H1 (cell line): ENCODE results near the gene FADS2. TPM values are rescaled to one million over a fixed set of nuclear protein-coding genes. Genes with fewer than 3 reads are reported as not detected.

ENCODE experiments used
- CTCF ChIA-PET: fragments of 300-600 bp; sonication (Branson Sonifier 250); formaldehyde crosslinking; loops from one replicate; lab custom pipeline; 2021; ENCODE audit not compliant: partially characterized antibody; lab: Charles Lee
- POLR2A ChIA-PET: fragments of 300-600 bp; sonication (Branson Sonifier 250); formaldehyde crosslinking; loops from one replicate; lab custom pipeline; 2021; ENCODE audit warnings: inconsistent platforms; ENCODE audit not compliant: partially characterized antibody; lab: Charles Lee
- DNase-seq, 2 experiments: peaks; one replicate each; pipeline versions ENCODE4 v3.0.0 to v3.0.0-alpha.2; 2010 to 2022; ENCODE audit warnings: low spot score in 2 of 2, low read depth in 1 of 2, mixed read lengths in 1 of 2
- FAIRE-seq: peaks from 2 replicates; lab custom pipeline; 2011; peaks lifted over from hg19 to GRCh38; lab: Jason Lieb, UNC
- H2AFZ ChIP-seq: 2 replicates; pipeline ENCODE4 v1.8.1; 2012; ENCODE audit warnings: low read length, inconsistent platforms
- H2AK5ac ChIP-seq: 2 replicates; pipeline ENCODE4 v1.6.1; 2013; ENCODE audit warnings: low read depth, low read length
- H2BK120ac ChIP-seq: replicated peaks from 2 replicates; pipeline ENCODE3; 2013; ENCODE audit warnings: low read depth, low read length, inconsistent platforms
- H2BK12ac ChIP-seq: 2 replicates; pipeline ENCODE4 v1.6.1; 2013; ENCODE audit warnings: low read depth, low read length
- H2BK15ac ChIP-seq: 2 replicates; pipeline ENCODE4 v1.6.1; 2013; ENCODE audit warnings: low read length
- H2BK20ac ChIP-seq: 2 replicates; pipeline ENCODE4 v1.6.1; 2013; ENCODE audit warnings: low read length
- H2BK5ac ChIP-seq: 2 replicates; pipeline ENCODE4 v1.6.1; 2013; ENCODE audit warnings: low read depth, low read length
- H3K14ac ChIP-seq: 2 replicates; pipeline ENCODE4 v1.6.1; 2013; ENCODE audit warnings: inconsistent platforms; ENCODE audit not compliant: insufficient read length
- H3K18ac ChIP-seq: 2 replicates; pipeline ENCODE4 v1.6.1; 2013; ENCODE audit warnings: low read length; ENCODE audit errors: extremely low read depth
- H3K23ac ChIP-seq: 2 replicates; pipeline ENCODE4 v1.6.1; 2013; ENCODE audit warnings: inconsistent platforms; ENCODE audit not compliant: insufficient read length
- H3K23me2 ChIP-seq: 2 replicates; pipeline ENCODE4 v1.6.1; 2013; ENCODE audit warnings: low read depth, low read length
- H3K27ac ChIP-seq: 2 replicates; pipeline ENCODE4 v1.6.1; 2011; ENCODE audit warnings: low read depth, low read length, inconsistent platforms
- H3K27me3 ChIP-seq, 4 experiments: replicated peaks in 1 of 4; 1 replicate in 1 of 4; 2 replicates in 3 of 4; pipeline versions ENCODE4 v1.6.1 to v1.8.1; 2011 to 2013; ENCODE audit warnings: low read length in 3 of 4, mild to moderate bottlenecking in 3 of 4, inconsistent platforms in 2 of 4, mixed read lengths in 2 of 4, moderate library complexity in 1 of 4; ENCODE audit not compliant: control insufficient read depth in 3 of 4, insufficient read depth in 3 of 4; ENCODE audit errors: extremely low read depth in 1 of 4
- H3K36me3 ChIP-seq, 4 experiments: 2 replicates each; pipeline versions ENCODE4 v1.6.1 to v1.8.1; 2011 to 2013; ENCODE audit warnings: mild to moderate bottlenecking in 4 of 4, low read length in 3 of 4, moderate library complexity in 2 of 4, control low read depth in 1 of 4, inconsistent platforms in 1 of 4; ENCODE audit not compliant: insufficient read depth in 4 of 4, control insufficient read depth in 2 of 4
- H3K4ac ChIP-seq: replicated peaks from 2 replicates; pipeline ENCODE3; 2013; ENCODE audit warnings: low read length, low read depth, mixed read lengths, inconsistent platforms; ENCODE audit not compliant: insufficient read length
- H3K4me1 ChIP-seq, 4 experiments: replicated peaks in 1 of 4; 1 replicate in 1 of 4; 2 replicates in 3 of 4; pipeline versions ENCODE4 v1.6.1 to v1.8.1; 2011 to 2013; ENCODE audit warnings: low read length in 3 of 4, inconsistent platforms in 2 of 4, mixed read lengths in 1 of 4; ENCODE audit not compliant: insufficient read depth in 4 of 4, control insufficient read depth in 3 of 4
- H3K4me2 ChIP-seq, 2 experiments: 2 replicates each; pipeline versions ENCODE4 v1.6.1 to v1.8.1; 2011 to 2013; ENCODE audit warnings: low read depth in 2 of 2, low read length in 2 of 2, control low read depth in 1 of 2, inconsistent platforms in 1 of 2, mild to moderate bottlenecking in 1 of 2; ENCODE audit not compliant: insufficient read depth in 1 of 2
- H3K4me3 ChIP-seq, 4 experiments: fragments of 200-600, 300-600 bp in 1 of 4; sonication (generic), shearing (Covaris generic), sonication (Bioruptor Twin) in 1 of 4; 2 replicates each; pipeline versions ENCODE4 v1.5.1 to v1.8.1; 2011 to 2016; ENCODE audit warnings: low read length in 4 of 4, low read depth in 3 of 4, control low read depth in 2 of 4, inconsistent platforms in 2 of 4, mild to moderate bottlenecking in 2 of 4, mixed read lengths in 1 of 4, moderate library complexity in 1 of 4; ENCODE audit not compliant: insufficient read depth in 2 of 4; ENCODE audit errors: extremely low read depth in 1 of 4
- H3K56ac ChIP-seq: replicated peaks from 2 replicates; pipeline ENCODE3; 2013; ENCODE audit warnings: low read depth, mild to moderate bottlenecking, mixed read lengths, low read length, inconsistent platforms; ENCODE audit not compliant: insufficient read length
- H3K79me1 ChIP-seq: 2 replicates; pipeline ENCODE4 v1.6.1; 2013; ENCODE audit warnings: low read depth, low read length, control low read depth
- H3K79me2 ChIP-seq, 2 experiments: 2 replicates each; pipeline versions ENCODE4 v1.6.1 to v1.8.1; 2012 to 2013; ENCODE audit warnings: low read length in 2 of 2, mild to moderate bottlenecking in 2 of 2, inconsistent platforms in 1 of 2; ENCODE audit not compliant: insufficient read depth in 2 of 2, control insufficient read depth in 1 of 2
- H3K9ac ChIP-seq, 4 experiments: replicated peaks in 1 of 4; 1 replicate in 1 of 4; 2 replicates in 3 of 4; pipeline versions ENCODE4 v1.6.1 to v1.8.1; 2011 to 2013; ENCODE audit warnings: low read depth in 3 of 4, low read length in 3 of 4, control low read depth in 2 of 4, mild to moderate bottlenecking in 2 of 4, moderate library complexity in 2 of 4, inconsistent platforms in 1 of 4; ENCODE audit errors: extremely low read depth in 1 of 4
- H3K9me3 ChIP-seq, 2 experiments: 2 replicates each; pipeline versions ENCODE4 v1.6.1 to v1.8.1; 2012 to 2013; ENCODE audit warnings: mild to moderate bottlenecking in 2 of 2, moderate library complexity in 2 of 2, control low read depth in 1 of 2, inconsistent platforms in 1 of 2, low read depth in 1 of 2, low read length in 1 of 2, mixed read lengths in 1 of 2; ENCODE audit not compliant: insufficient read depth in 2 of 2
- H4K20me1 ChIP-seq, 2 experiments: replicated peaks in 1 of 2; 2 replicates each; pipeline versions ENCODE3 to v1.8.1; 2011 to 2013; ENCODE audit warnings: inconsistent platforms in 2 of 2, low read length in 2 of 2, mild to moderate bottlenecking in 1 of 2; ENCODE audit not compliant: insufficient read depth in 2 of 2, control insufficient read depth in 1 of 2
- H4K5ac ChIP-seq: 2 replicates; pipeline ENCODE4 v1.6.1; 2013; ENCODE audit warnings: low read length, low read depth, mixed read lengths, inconsistent platforms; ENCODE audit not compliant: insufficient read length
- H4K8ac ChIP-seq: 2 replicates; pipeline ENCODE4 v1.8.0; 2013; ENCODE audit warnings: mild to moderate bottlenecking, moderate library complexity, low read length, inconsistent platforms; ENCODE audit not compliant: insufficient read depth; ENCODE audit errors: extremely low read depth
- H4K91ac ChIP-seq: replicated peaks from 2 replicates; pipeline ENCODE3; 2013; ENCODE audit warnings: low read length, mixed read lengths, inconsistent platforms; ENCODE audit not compliant: insufficient read length
- BRCA1 ChIP-seq: IDR thresholded peaks from 2 replicates; pipeline ENCODE4 v1.6.1; 2012; ENCODE audit warnings: low read depth, low read length, improper control_type of control experiment
- CTBP2 ChIP-seq: IDR thresholded peaks from 2 replicates; pipeline ENCODE4 v1.7.0; 2011; ENCODE audit warnings: borderline replicate concordance, mild to moderate bottlenecking, moderate library complexity, mixed read lengths, low read length; ENCODE audit not compliant: insufficient read depth, insufficient read length
- EP300 ChIP-seq, 2 experiments: IDR thresholded peaks; 1 replicate in 1 of 2; 2 replicates in 1 of 2; pipeline ENCODE4 v1.6.1; 2011 to 2012; ENCODE audit warnings: low read depth in 2 of 2, low read length in 2 of 2, mild to moderate bottlenecking in 2 of 2, borderline replicate concordance in 1 of 2, inconsistent platforms in 1 of 2, moderate library complexity in 1 of 2
- GTF2F1 ChIP-seq: IDR thresholded peaks from 2 replicates; pipeline ENCODE4 v1.6.1; 2012; ENCODE audit warnings: low read depth, low read length, improper control_type of control experiment, borderline replicate concordance
- HDAC2 ChIP-seq, 2 experiments: fragments of 300-600 bp in 1 of 2; sonication (generic) in 1 of 2; IDR thresholded peaks; 2 replicates each; pipeline ENCODE4 v1.6.1; 2011 to 2012; ENCODE audit warnings: low read depth in 2 of 2, low read length in 2 of 2, mild to moderate bottlenecking in 2 of 2, moderate library complexity in 2 of 2, borderline replicate concordance in 1 of 2, inconsistent platforms in 1 of 2
- JUN ChIP-seq: IDR thresholded peaks from 2 replicates; pipeline ENCODE4 v1.6.1; 2011; ENCODE audit warnings: low read depth, mild to moderate bottlenecking, improper control_type of control experiment, low read length
- KDM1A ChIP-seq: fragments of 200-600, 300-600 bp; sonication (generic); IDR thresholded peaks from 2 replicates; pipeline ENCODE4 v1.7.1; 2016; ENCODE audit warnings: mild to moderate bottlenecking, low read length, borderline replicate concordance
- POLR2AphosphoS5 ChIP-seq: IDR thresholded peaks from 2 replicates; pipeline ENCODE4 v1.6.1; 2011; ENCODE audit warnings: low read depth, low read length
- POU5F1 ChIP-seq: IDR thresholded peaks from 2 replicates; pipeline ENCODE4 v1.6.1; 2011; ENCODE audit warnings: low read depth, mild to moderate bottlenecking, low read length, moderate library complexity
- SIX5 ChIP-seq: IDR thresholded peaks from 2 replicates; pipeline ENCODE4 v1.6.1; 2011; ENCODE audit warnings: mild to moderate bottlenecking, low read depth, low read length
- ZNF274 ChIP-seq: IDR thresholded peaks from 2 replicates; pipeline ENCODE4 v1.7.0; 2012; ENCODE audit warnings: low read length, borderline replicate concordance; ENCODE audit errors: extremely low read depth
- WGBS, 2 experiments: shearing (Covaris generic) in 1 of 2; methylation state at CpG; one replicate each; pipeline versions ENCODE4 v1.1.6 to v1.1.7; 2013 to 2015; ENCODE audit warnings: low lambda C conversion rate in 2 of 2, mixed read lengths in 2 of 2, inconsistent platforms in 1 of 2, low coverage in 1 of 2, missing lambda C conversion rate in 1 of 2; ENCODE audit not compliant: insufficient replicate concordance in 2 of 2, insufficient coverage in 1 of 2, insufficient read length in 1 of 2; ENCODE audit errors: extremely low coverage in 1 of 2, missing lambda C conversion rate in 1 of 2; 5-methylcytosine and 5-hydroxymethylcytosine counted together
- polyA plus RNA-seq, 7 experiments: library from polyadenylated mRNA; depleted of rRNA in 3 of 7; stranded (reverse) in 5 of 7; unstranded in 2 of 7; fragments of >200 nt in 5 of 7; fragments of 200-250 nt in 2 of 7; gene quantifications; 1 replicate in 5 of 7; 2 replicates in 1 of 7; 4 replicates in 1 of 7; pipeline versions ENCODE4 v1.2.1 to v1.2.3, GENCODE V29; 2011 to 2013; ENCODE audit warnings: missing spikeins in 2 of 7, mixed read lengths in 2 of 7
- total RNA-seq: library from RNA; stranded (reverse); fragmentation: NEBNext Ultra II Directional; extraction: Animal tissue kit (Norgen Biotek cat#: 25700); gene quantifications from 2 replicates; pipeline ENCODE4 v1.2.1, GENCODE V29; 2021
- TF ChIP-seq, protein P1 (sequence below): IDR thresholded peaks from 2 replicates; pipeline ENCODE4 v1.6.1; 2011; ENCODE audit warnings: low read depth, mild to moderate bottlenecking, low read length; ENCODE audit not compliant: insufficient read depth

Gene FADS2
- total and polyA plus RNA-seq, 2 of the 8 experiments (the other 6 are each of a cell fraction or from before 2014, with no cell fraction given): 499 to 701 TPM

DNA sequence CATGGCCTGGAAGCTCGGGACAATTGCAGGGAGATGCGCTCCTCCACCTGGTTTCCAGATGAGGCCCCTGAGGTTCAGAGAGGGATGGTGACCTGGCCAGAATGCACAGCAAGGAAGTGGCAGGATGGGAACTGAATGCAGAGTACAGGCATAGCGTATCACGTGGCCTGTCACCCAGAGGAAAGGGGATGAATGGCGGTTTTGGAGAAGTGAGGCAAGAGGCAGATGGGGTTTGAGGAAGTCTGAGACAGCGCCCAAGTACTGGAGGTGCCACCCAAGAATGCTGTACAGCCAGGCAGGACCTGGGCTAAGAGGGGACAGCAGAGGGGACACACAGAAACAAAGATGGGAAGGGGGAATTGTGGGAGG is 84.4 kb downstream of the FADS2 start:
- ChIA-PET CTCF (interaction anchor here (3.2 to 11.1 kb wide), 2 partner anchors 12 to 35 kb away, joined by 23 to 202 read pairs; no protein-coding TSS in a partner anchor), POLR2A (interaction anchor here (0.6 to 1.9 kb wide), 3 partner anchors 10 to 165 kb away, joined by 3 to 8 read pairs (median 5); partner anchors contain the start of gene FTH1)
- Histone ChIP-seq H2AK5ac (0 out of 2 replicates have a peak overlapping the region, but pooled peaks have one; percentile 53), H3K79me1 (no peaks in the 10 kb centered on the region), H3K36me3 (no peaks in the 10 kb centered on the region), H2BK15ac (no peak overlapping the region), H3K4me2 (no peak overlapping the region), H4K8ac (no peak overlapping the region; the same call in 1 of the 2 replicates), H3K14ac (no peak overlapping the region), H2BK20ac (no peak overlapping the region), H4K5ac (no peak overlapping the region), H2BK12ac (no peak overlapping the region), H2AFZ (no peak overlapping the region), H2BK120ac (no peak overlapping the region), H4K91ac (no peak overlapping the region), H3K56ac (no peak overlapping the region), H3K18ac (no peak overlapping the region), H3K23me2 (peaks cover 3% of the 10 kb centered on the region; the same call in 1 of the 2 replicates), H3K9ac (no peak overlapping the region; a peak in 1 of 7 replicates), H2BK5ac (0 out of 2 replicates have a peak overlapping the region, but pooled peaks have one; percentile 24), H3K9me3 (no peaks in the 10 kb centered on the region), H3K4me3 (no peak overlapping the region), H4K20me1 (no peaks in the 10 kb centered on the region), H3K27me3 (peaks cover 0 to 9% (median 6%) of the 10 kb centered on the region in 4 experiments; a peak in 4 of 7 replicates), H3K4ac (no peak overlapping the region), H3K23ac (no peak overlapping the region), H3K79me2 (no peaks in the 10 kb centered on the region), H3K4me1 (peaks cover 0 to 21% (median 10%) of the 10 kb centered on the region in 4 experiments; a peak in 6 of 7 replicates), H3K27ac (no peak overlapping the region)
- no peak for FAIRE-seq
- DNase-seq: no peak
- 74% methylated on average over 6 of the region's 6 CpGs; no CpG with 5 or more reads in 1 of the 2 experiments for WGBS, 2 experiments
- TF ChIP-seq JUN (no peak), GTF2F1 (no peak), HDAC2 (IDR thresholded peaks at IDR 0.05; ENCODE audit: borderline replicate concordance in 1 of 2, low read depth in 2 of 2, low read length in 2 of 2) (no peak), POLR2AphosphoS5 (no peak), ZNF274 (no peak), KDM1A (no peak), EP300 (IDR thresholded peaks at IDR 0.05; ENCODE audit: borderline replicate concordance in 1 of 2, low read depth in 2 of 2, low read length in 2 of 2) (no peak), SIX5 (no peak), CTBP2 (no peak), POU5F1 (no peak), BRCA1 (no peak)
- TF ChIP-seq, protein P1, sequence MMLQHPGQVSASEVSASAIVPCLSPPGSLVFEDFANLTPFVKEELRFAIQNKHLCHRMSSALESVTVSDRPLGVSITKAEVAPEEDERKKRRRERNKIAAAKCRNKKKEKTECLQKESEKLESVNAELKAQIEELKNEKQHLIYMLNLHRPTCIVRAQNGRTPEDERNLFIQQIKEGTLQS: no peak
